Neural cell (in vitro differentiated cells): Measurements from ENCODE around the gene NEUROD4. TPM values are rescaled to one million over a fixed set of nuclear protein-coding genes. Genes with fewer than 3 reads are reported as not detected.

Experiments
- H2AFZ ChIP-seq: fragments of 200-600, 300-800 bp; sonication (generic), shearing (Covaris generic); 2 replicates; pipeline ENCODE4 v1.6.0; 2014; ENCODE audit warnings: low read depth, mild to moderate bottlenecking, antibody characterized with exemption, low read length, moderate library complexity
- H3F3A ChIP-seq: fragments of 200-600 bp; shearing (Covaris generic); 2 replicates; pipeline ENCODE4 v1.6.1; 2016; ENCODE audit warnings: mild to moderate bottlenecking, moderate library complexity, mixed read lengths, antibody characterized with exemption, low read length; ENCODE audit not compliant: insufficient read depth, poor library complexity, severe bottlenecking
- H3K27ac ChIP-seq: fragments of 200-600, 300-800 bp; sonication (generic), shearing (Covaris generic); 2 replicates; pipeline ENCODE4 v1.5.1; 2014; ENCODE audit warnings: mild to moderate bottlenecking, low read length, moderate library complexity
- H3K27me3 ChIP-seq: fragments of 300-800, 200-600 bp; sonication (generic), shearing (Covaris generic); 2 replicates; pipeline ENCODE4 v1.6.0; 2014; ENCODE audit warnings: mild to moderate bottlenecking, low read depth, low read length, moderate library complexity; ENCODE audit not compliant: insufficient read depth
- H3K36me3 ChIP-seq: fragments of 300-800, 200-600 bp; sonication (generic), shearing (Covaris generic); 2 replicates; pipeline ENCODE4 v1.5.1; 2014; ENCODE audit warnings: mild to moderate bottlenecking, antibody characterized with exemption, low read length, moderate library complexity; ENCODE audit not compliant: insufficient read depth
- H3K4me2 ChIP-seq: fragments of 300-800, 200-600 bp; sonication (generic), shearing (Covaris generic); 2 replicates; pipeline ENCODE4 v1.6.0; 2014; ENCODE audit warnings: mild to moderate bottlenecking, low read length
- H3K4me3 ChIP-seq: fragments of 300-800, 200-600 bp; sonication (generic), shearing (Covaris generic); 2 replicates; pipeline ENCODE4 v1.5.1; 2014; ENCODE audit warnings: mild to moderate bottlenecking, low read length, moderate library complexity
- H3K79me2 ChIP-seq: fragments of 200-600 bp; shearing (Covaris generic); replicated peaks from 2 replicates; pipeline ENCODE4 v1.6.0; 2014; ENCODE audit warnings: mild to moderate bottlenecking, low read length, moderate library complexity; ENCODE audit not compliant: insufficient read depth
- H3K9ac ChIP-seq: fragments of 300-800, 200-600 bp; sonication (generic), shearing (Covaris generic); 2 replicates; pipeline ENCODE4 v1.6.1; 2016; ENCODE audit warnings: mild to moderate bottlenecking, low read length, mixed read lengths
- H3K9me2 ChIP-seq: fragments of 200-600 bp; shearing (Covaris generic); 2 replicates; pipeline ENCODE4 v1.6.1; 2016; ENCODE audit warnings: mild to moderate bottlenecking, low read length, mixed read lengths; ENCODE audit not compliant: insufficient read depth
- H3K9me3 ChIP-seq: fragments of 200-600, 300-800 bp; sonication (generic), shearing (Covaris generic); 2 replicates; pipeline ENCODE4 v1.6.1; 2016; ENCODE audit warnings: mild to moderate bottlenecking, mixed run types, low read length, moderate library complexity, mixed read lengths
- H4K20me1 ChIP-seq: fragments of 200-600 bp; shearing (Covaris generic); 2 replicates; pipeline ENCODE4 v1.6.1; 2016; ENCODE audit warnings: mild to moderate bottlenecking, mixed run types; ENCODE audit not compliant: insufficient read depth
- CTCF ChIP-seq: fragments of 450-650 bp; IDR thresholded peaks from 2 replicates; pipeline ENCODE4 v1.5.1; 2014; ENCODE audit warnings: antibody characterized with exemption, mild to moderate bottlenecking, moderate library complexity; ENCODE audit not compliant: poor library complexity, severe bottlenecking
- EP300 ChIP-seq: fragments of 450-650 bp; conservative IDR thresholded peaks from 2 replicates; pipeline ENCODE4 v1.6.1; 2014; ENCODE audit warnings: antibody characterized with exemption, mild to moderate bottlenecking, moderate library complexity; ENCODE audit not compliant: poor library complexity, severe bottlenecking
- EZH2 ChIP-seq: fragments of 200-600, 300-800 bp; shearing (Covaris generic), sonication (generic); IDR thresholded peaks from 2 replicates; pipeline ENCODE4 v1.6.1; 2014; ENCODE audit warnings: antibody characterized with exemption, low read length, borderline replicate concordance, mild to moderate bottlenecking; ENCODE audit not compliant: insufficient read depth, poor library complexity, severe bottlenecking
- MXI1 ChIP-seq: fragments of 450-650 bp; conservative IDR thresholded peaks from 2 replicates; pipeline ENCODE4 v1.6.1; 2014; ENCODE audit warnings: antibody characterized with exemption, mild to moderate bottlenecking; ENCODE audit not compliant: poor library complexity, severe bottlenecking
- POLR2AphosphoS5 ChIP-seq: IDR thresholded peaks from 2 replicates; pipeline ENCODE4 v1.6.1; 2012
- RAD21 ChIP-seq: fragments of 450-650 bp; conservative IDR thresholded peaks from 2 replicates; pipeline ENCODE4 v1.6.1; 2014; ENCODE audit warnings: antibody characterized with exemption, mild to moderate bottlenecking, moderate library complexity
- REST ChIP-seq: IDR thresholded peaks from 2 replicates; pipeline ENCODE4 v1.6.1; 2012; ENCODE audit warnings: borderline replicate concordance
- SMC3 ChIP-seq: fragments of 450-650 bp; conservative IDR thresholded peaks from 2 replicates; pipeline ENCODE4 v1.6.1; 2014; ENCODE audit warnings: antibody characterized with exemption, mild to moderate bottlenecking, moderate library complexity; ENCODE audit not compliant: poor library complexity
- TAF1 ChIP-seq: IDR thresholded peaks from 2 replicates; pipeline ENCODE4 v1.6.1; 2012; ENCODE audit warnings: low read depth
- polyA plus RNA-seq: library from polyadenylated mRNA; depleted of rRNA; stranded (reverse); fragments of >200 nt; gene quantifications from 2 replicates; pipeline ENCODE4 v1.2.3, GENCODE V29; 2014

NEUROD4 gene
- polyA plus RNA-seq, 1 donor from 2014 or later: not detected

GRCh38 chr12:55037351-55037987 lies 17.7 kb downstream of the NEUROD4 start:
- Histone ChIP-seq H3K4me3 (no peak overlapping the region), H3K27me3 (no peaks in the 10 kb centered on the region), H2AFZ (no peak overlapping the region), H3K79me2 (no peaks in the 10 kb centered on the region), H3K36me3 (no peaks in the 10 kb centered on the region), H3K4me2 (no peak overlapping the region), H3K9me2 (no peaks in the 10 kb centered on the region), H3K27ac (no peak overlapping the region), H3K9me3 (no peaks in the 10 kb centered on the region), H4K20me1 (no peaks in the 10 kb centered on the region), H3F3A (no peaks in the 10 kb centered on the region), H3K9ac (no peak overlapping the region)
- no peak for TF ChIP-seq EZH2
- TF ChIP-seq TAF1: no peak
- no peak for TF ChIP-seq POLR2AphosphoS5
- TF ChIP-seq CTCF: no peak
- no peak for TF ChIP-seq SMC3
- no peak for TF ChIP-seq REST
- TF ChIP-seq RAD21: no peak
- TF ChIP-seq MXI1: no peak
- no peak for TF ChIP-seq EP300

GRCh38 chr12:55039395-55040354 lies 19.9 kb downstream of the NEUROD4 start:
- no peak overlapping the region for H3K4me3 ChIP-seq
- no peaks in the 10 kb centered on the region for H3F3A ChIP-seq
- H3K9me3 ChIP-seq: no peaks in the 10 kb centered on the region
- no peak overlapping the region for H3K9ac ChIP-seq
- no peak for TF ChIP-seq RAD21
- no peak for TF ChIP-seq CTCF
- no peak for TF ChIP-seq EZH2
- no peak for TF ChIP-seq TAF1
- no peak overlapping the region for H3K4me2 ChIP-seq
- no peaks in the 10 kb centered on the region for H3K36me3 ChIP-seq
- H3K27ac ChIP-seq: no peak overlapping the region
- no peaks in the 10 kb centered on the region for H4K20me1 ChIP-seq
- no peaks in the 10 kb centered on the region for H3K9me2 ChIP-seq
- H3K79me2 ChIP-seq: no peaks in the 10 kb centered on the region
- no peaks in the 10 kb centered on the region for H3K27me3 ChIP-seq
- H2AFZ ChIP-seq: no peak overlapping the region
